ENCODE results near the gene CHD6.
A peak's percentile ranks its signal among the peaks of the same experiment; 100 is the strongest.

CHD6 gene

GRCh38 chr20:41619360-41620100, 1.4 kb upstream of the CHD6 start:
- no peak for DNase-seq

GRCh38 chr20:41618807-41619311, 682 bp upstream of the CHD6 start:
- no peak for DNase-seq

DNA sequence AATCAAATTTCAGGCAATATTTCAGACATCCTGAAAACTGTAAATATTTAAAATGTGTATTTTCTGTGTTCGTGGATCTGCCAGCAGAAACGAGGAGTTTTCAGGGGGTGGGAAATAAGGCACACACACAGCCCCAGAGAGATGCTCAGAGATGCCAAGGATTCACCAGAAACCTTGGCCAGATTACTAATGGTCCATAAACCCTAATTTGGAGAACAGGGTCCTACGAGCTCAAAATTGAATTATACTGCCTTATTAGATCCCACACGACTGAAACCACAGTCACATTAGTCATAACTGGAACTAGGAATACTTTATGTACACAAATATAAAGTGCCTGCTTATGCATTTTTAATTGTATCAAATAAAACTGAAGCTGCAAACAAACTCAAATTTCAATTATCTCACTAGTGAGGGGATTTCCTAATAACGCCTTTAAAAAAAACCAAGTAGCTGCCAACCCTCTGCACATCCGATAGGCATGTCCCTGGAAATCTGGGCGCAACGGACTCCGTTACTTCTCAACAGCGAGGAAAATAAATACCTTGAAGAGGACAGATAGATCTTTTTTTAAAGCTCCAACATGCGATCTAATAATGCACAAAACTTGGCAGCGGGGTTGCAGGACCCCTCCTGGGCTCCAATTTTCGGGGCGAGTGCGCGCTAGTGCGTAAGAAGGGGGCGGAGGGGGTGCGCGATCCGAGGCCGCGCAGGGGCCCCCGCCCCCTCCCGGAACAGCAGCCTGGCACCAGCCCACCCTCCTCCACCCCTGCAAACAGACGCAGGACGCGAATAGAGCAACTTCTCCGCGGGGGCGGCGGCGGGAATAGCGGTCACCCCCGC, 897 bp downstream of the CHD6 start:
- DNase-seq: peak; percentile 32

- DNase-seq: peak; percentile 8
These were observed 1.9 kb downstream of the CHD6 start for GRCh38 chr20:41616228-41616627.

DNA sequence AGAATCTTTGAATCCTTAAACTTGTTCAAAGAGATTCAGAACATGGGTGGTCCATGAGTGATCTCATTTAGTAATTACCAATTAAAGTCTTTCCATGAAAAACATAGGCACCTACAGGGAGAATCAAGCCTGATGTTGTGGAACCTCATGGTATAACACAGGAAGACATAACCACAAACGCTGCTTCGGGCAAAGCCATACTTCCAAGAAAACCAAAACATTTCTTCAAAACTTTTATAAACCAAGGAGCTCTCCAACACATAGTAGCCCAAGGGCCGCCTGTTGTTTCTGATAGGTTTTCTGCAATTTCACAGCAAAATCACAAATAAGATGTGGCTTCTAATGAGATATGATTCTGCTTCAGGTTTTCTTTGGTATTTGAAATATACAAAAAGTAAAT, 2.5 kb downstream of the CHD6 start:
- no peak for DNase-seq

DNA sequence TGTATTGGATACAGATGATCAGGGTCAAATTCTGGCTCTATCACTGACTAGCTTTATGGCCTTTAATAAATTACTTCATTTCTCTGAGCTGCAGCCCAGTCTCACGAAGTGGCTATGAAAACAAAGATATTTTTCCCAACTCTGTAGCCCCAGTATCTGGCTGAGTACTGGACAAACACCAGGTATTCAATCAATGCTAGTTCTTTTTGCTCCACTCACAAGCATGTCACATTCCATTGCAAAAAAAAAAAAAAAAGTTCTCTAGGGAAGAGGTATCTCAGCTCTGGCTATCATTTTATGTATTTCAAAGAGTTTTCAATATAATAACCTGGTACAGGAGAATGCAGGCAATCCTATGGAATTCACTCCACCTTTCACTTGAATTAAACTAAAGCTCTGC, 3.1 kb downstream of the CHD6 start:
- DNase-seq: no peak

- DNase-seq: no peak
These were observed 4.9 kb downstream of the CHD6 start for GRCh38 chr20:41613321-41613720.

- no peak for DNase-seq
These were observed 8.7 kb downstream of the CHD6 start for GRCh38 chr20:41609474-41609873.

DNA sequence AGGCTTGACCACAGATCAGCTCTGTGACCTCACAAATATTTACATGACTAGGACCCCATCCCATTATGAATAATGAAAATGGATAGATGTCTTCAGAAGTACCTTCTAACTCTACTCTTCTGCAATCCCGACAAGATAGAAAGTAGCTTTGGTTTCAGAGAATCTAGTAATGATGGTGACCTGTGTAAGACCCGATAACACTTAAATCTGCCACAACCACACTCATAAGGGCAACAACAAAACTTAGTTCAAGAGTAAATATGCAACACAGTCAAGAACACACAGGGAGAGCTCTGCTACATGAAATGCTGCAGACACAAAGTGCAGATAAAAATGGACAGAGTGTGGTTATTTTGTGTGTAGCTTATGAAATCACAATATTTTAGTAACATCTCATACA, 9.6 kb downstream of the CHD6 start:
- no peak for DNase-seq

- no peak for DNase-seq
These were observed 10.4 kb downstream of the CHD6 start for GRCh38 chr20:41607791-41608190.

- DNase-seq: no peak
These were observed 14.2 kb downstream of the CHD6 start for GRCh38 chr20:41604002-41604401.

DNA sequence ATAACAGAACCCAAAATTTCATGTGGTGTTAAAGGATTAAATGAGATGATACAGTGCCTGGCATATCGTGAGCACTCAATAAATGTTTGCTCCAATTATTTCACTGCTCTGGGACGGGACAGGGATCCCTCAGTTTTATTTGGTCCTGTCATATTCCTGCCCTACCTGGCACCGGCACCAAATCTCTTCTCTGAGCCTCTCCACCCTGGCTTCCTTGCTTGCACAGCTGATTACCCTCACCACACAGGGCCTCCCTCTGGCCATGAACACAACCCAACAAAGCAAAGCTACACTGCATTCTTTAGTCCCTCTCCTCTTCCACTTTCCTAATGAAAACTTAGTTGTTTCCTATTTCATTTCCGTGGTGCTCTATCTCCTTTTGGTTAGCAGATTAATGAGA, 16.4 kb downstream of the CHD6 start:
- no peak for DNase-seq

- DNase-seq: no peak
These were observed 17.1 kb downstream of the CHD6 start for GRCh38 chr20:41600926-41601631.

GRCh38 chr20:41599699-41600104, 18.5 kb downstream of the CHD6 start:
- DNase-seq: no peak

DNA sequence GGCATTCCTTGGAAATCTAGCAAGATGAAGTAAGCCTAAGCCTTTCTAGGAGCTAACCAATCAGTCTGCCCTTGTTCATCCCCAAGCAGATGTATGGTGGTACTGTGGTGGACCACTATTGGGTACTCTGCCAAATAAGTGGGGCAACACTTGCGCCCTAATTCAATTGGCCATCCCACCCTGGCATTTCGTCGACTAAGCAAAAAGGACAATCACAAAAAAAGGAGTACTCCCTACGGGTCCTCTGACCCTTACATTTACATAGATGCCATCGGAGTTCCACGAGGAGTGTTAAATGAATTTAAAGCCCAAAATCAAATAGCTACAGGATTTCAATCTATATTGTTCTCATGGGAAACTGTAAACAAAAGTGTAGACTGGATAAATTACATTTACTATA, 19.5 kb downstream of the CHD6 start:
- DNase-seq: no peak

- DNase-seq: no peak
These were observed 23.5 kb downstream of the CHD6 start for GRCh38 chr20:41594514-41595322.

DNA sequence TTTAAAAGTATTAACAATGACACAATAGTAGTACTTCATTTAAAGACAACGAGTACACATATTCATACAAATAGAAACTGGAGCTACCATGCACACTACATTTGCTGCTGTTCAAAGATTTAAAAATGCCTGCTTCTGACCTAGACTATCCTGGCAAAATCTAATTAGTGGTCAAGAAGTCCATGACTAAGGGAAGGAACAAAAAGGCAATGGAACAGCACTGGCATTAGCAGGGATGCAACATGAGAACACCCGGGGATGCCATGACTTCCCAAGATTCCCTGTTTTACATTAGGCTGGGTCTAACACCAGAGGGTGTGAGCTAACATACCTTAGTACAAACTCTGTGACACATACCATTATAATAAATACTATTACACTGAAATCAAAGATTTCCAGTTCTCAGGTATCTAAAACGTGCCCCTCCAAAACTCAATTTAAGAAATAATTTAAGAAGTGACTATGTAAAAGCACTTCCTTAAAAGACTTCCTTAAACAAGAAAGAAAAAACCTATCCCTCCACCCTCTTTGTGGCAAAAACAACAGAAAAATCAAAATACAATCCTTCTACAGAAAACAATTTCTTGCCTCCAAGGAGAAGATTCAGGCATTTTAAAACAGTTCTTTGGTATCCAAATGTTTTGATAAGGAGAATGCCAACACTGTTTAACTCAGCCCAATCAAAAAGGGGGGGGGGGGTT, 25.5 kb downstream of the CHD6 start:
- no peak for DNase-seq

DNA sequence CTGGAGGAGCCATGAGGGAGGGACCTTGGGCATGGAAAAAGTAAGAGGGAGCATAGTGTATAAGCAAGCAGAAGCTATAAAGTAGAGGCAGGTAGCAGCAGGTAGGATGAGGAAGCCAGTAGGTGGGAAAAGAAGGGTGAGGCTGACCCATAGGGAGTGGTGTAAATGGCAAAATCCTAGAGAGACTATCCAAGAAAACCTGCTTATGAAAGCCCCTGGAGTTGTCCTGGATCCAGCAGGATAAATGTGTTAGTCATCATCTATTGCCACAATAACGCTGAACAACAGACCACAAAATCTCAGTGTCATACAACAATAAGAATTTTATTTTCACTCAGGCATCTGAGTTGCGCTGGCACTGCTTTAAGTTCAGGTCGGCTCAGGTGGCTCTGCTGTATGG, 30.2 kb downstream of the CHD6 start:
- DNase-seq: no peak

DNA sequence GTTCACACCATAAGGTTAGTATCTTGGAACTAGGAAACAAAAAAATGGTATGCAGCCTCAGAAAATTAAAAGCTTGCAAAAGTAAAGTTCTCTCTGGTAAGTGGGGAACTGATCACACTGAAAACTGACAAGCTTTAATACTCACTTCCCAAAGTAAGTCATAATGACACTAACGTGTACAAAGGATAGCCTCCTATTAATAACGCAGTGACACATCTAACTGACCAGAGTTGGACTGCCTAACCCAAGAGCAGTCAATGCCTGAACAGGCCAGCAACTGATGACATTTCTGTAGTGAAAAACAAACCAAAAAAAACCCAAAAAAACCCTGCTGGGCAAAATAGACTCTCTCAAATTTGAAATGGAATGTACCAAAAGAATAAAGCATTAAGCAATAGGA, 30.7 kb downstream of the CHD6 start:
- no peak for DNase-seq

DNA sequence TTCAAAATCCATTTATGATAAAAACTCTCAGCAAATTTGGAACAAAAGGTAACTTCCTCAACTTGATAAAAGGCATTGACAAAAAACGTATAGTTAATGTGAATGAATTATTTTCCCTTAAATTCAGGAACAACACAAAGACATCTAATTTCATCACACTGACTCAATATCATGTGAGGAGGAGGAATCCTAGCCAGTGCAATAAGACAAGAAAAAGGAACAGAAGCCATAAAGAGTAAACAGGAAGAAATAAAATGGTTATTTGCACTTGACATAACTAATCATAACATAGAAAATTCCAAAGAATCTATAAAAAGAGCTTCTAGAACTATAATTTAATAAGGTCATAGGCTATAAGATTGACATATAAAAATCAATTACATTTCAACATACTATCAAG, 31.4 kb downstream of the CHD6 start:
- no peak for DNase-seq

GRCh38 chr20:41580350-41580749, 37.8 kb downstream of the CHD6 start:
- no peak for DNase-seq
